ENCODE data around the gene BBS9.
"Not testable (repeated sequence)": the region's sequence is repeated elsewhere in the genome, so short reads cannot be mapped to it uniquely, and the experiment has no call there.

The BBS9 gene

GRCh38 chr7:33287738-33288137 is 158.4 kb downstream of the BBS9 start:
- no peak for DNase-seq

- no peak for DNase-seq
These were observed 169.5 kb downstream of the BBS9 start for GRCh38 chr7:33298848-33299247.

- DNase-seq = no peak
These were observed 170.1 kb downstream of the BBS9 start for GRCh38 chr7:33299425-33299824.

GRCh38 chr7:33300131-33300530 is 170.8 kb downstream of the BBS9 start:
- DNase-seq = no peak

- no peak for DNase-seq
These were observed 171.4 kb downstream of the BBS9 start for GRCh38 chr7:33300742-33301141.

- DNase-seq = not testable (repeated sequence)
These were observed 174.7 kb downstream of the BBS9 start for GRCh38 chr7:33303978-33304557.

- no peak for DNase-seq
These were observed 177.8 kb downstream of the BBS9 start for GRCh38 chr7:33307205-33307604.

- DNase-seq = no peak
These were observed 181.2 kb downstream of the BBS9 start for GRCh38 chr7:33310546-33310945.

GRCh38 chr7:33325754-33326484 is 196.6 kb downstream of the BBS9 start:
- no peak for DNase-seq

GRCh38 chr7:33326485-33326848 is 197.1 kb downstream of the BBS9 start:
- DNase-seq = no peak

- no peak for DNase-seq
These were observed 198.1 kb downstream of the BBS9 start for GRCh38 chr7:33327427-33327826.

GRCh38 chr7:33334349-33334748 is 205.0 kb downstream of the BBS9 start:
- DNase-seq = no peak

GRCh38 chr7:33336820-33337219 is 207.5 kb downstream of the BBS9 start:
- DNase-seq = no peak

- no peak for DNase-seq
These were observed 209.9 kb downstream of the BBS9 start for GRCh38 chr7:33339074-33339790.

- DNase-seq = no peak
These were observed 216.7 kb downstream of the BBS9 start for GRCh38 chr7:33346055-33346454.

- no peak for DNase-seq
These were observed 221.2 kb downstream of the BBS9 start for GRCh38 chr7:33350577-33350976.

GRCh38 chr7:33351709-33352108 is 222.3 kb downstream of the BBS9 start:
- no peak for DNase-seq

- no peak for DNase-seq
These were observed 224.8 kb downstream of the BBS9 start for GRCh38 chr7:33354201-33354600.

- no peak for DNase-seq
These were observed 226.0 kb downstream of the BBS9 start for GRCh38 chr7:33355386-33355785.

GRCh38 chr7:33356336-33356735 is 227.0 kb downstream of the BBS9 start:
- no peak for DNase-seq

- no peak for DNase-seq
These were observed 228.5 kb downstream of the BBS9 start for GRCh38 chr7:33357846-33358245.

- no peak for DNase-seq
These were observed 240.5 kb downstream of the BBS9 start for GRCh38 chr7:33369888-33370287.

- DNase-seq = no peak
These were observed 243.8 kb downstream of the BBS9 start for GRCh38 chr7:33373195-33373594.

GRCh38 chr7:33379891-33380525 is 250.6 kb downstream of the BBS9 start:
- no peak for DNase-seq

All from activated CD4-positive, CD25-positive, alpha-beta regulatory T cell treated with anti-CD3 and anti-CD28 coated beads, Interleukin-2, amount 50 U/mL, for 72 hours (primary cell).